GM21737 (cell line): Measurements from ENCODE around the gene NFIC.

Experiments used
- ATAC-seq: cut with Tn5 transposase; IDR thresholded peaks from one replicate; pipeline ENCODE4 v1.9.1; 2021; ENCODE audit warnings: mild to moderate bottlenecking, moderate library complexity; ENCODE audit not compliant: unreplicated experiment

The NFIC gene

GRCh38 chr19:3464587-3465235 is 98.3 kb downstream of the NFIC start:
- ATAC-seq: no peak

- no peak for ATAC-seq
Measured at GRCh38 chr19:3465552-3465951, 99.2 kb downstream of the NFIC start.

- ATAC-seq: no peak
Measured at GRCh38 chr19:3466635-3467034, 100.3 kb downstream of the NFIC start.

- ATAC-seq: no peak
Measured at GRCh38 chr19:3467437-3468198, 101.2 kb downstream of the NFIC start.

- ATAC-seq: no peak
Measured at GRCh38 chr19:3468211-3468610, 101.8 kb downstream of the NFIC start.

- ATAC-seq: no peak
Measured at GRCh38 chr19:3469638-3470499, 103.5 kb downstream of the NFIC start.

GRCh38 chr19:3470500-3471128 is 104.2 kb downstream of the NFIC start:
- no peak for ATAC-seq

GRCh38 chr19:3471954-3472655 is 105.7 kb downstream of the NFIC start:
- no peak for ATAC-seq

GRCh38 chr19:3474010-3474409 is 107.6 kb downstream of the NFIC start:
- ATAC-seq: no peak

- no peak for ATAC-seq
Measured at GRCh38 chr19:3474614-3475013, 108.2 kb downstream of the NFIC start.

- ATAC-seq: no peak
Measured at GRCh38 chr19:3475449-3475848, 109.1 kb downstream of the NFIC start.

GRCh38 chr19:3476830-3477229 is 110.4 kb downstream of the NFIC start:
- ATAC-seq: no peak

- no peak for ATAC-seq
Measured at GRCh38 chr19:3477506-3477905, 111.1 kb downstream of the NFIC start.

GRCh38 chr19:3477951-3478350 is 111.6 kb downstream of the NFIC start:
- ATAC-seq: no peak

- ATAC-seq: no peak
Measured at GRCh38 chr19:3478409-3479176, 112.2 kb downstream of the NFIC start.

- ATAC-seq: no peak
Measured at GRCh38 chr19:3479177-3479833, 112.9 kb downstream of the NFIC start.

GRCh38 chr19:3479834-3480215 is 113.4 kb downstream of the NFIC start:
- ATAC-seq: no peak

- ATAC-seq: no peak
Measured at GRCh38 chr19:3480383-3481091, 114.2 kb downstream of the NFIC start, which contains the start of gene SMIM24. TSS of gene SMIM24 (minus strand) at chr19:3480525. CDS start at chr19:3480463, 62 bp downstream.
